ENCODE results near the gene ACSBG1.

The ACSBG1 gene

GRCh38 chr15:78179286-78179840, 55.0 kb downstream of the ACSBG1 start:
- H3K27ac ChIP-seq (ENCODE audit: low read depth, low read length), result no peak overlapping the region
- H3K36me3 ChIP-seq (ENCODE audit: control insufficient read depth, insufficient read depth, low read length), result no peaks in the 10 kb centered on the region
- H3K27me3 ChIP-seq (ENCODE audit: control insufficient read depth, insufficient read depth, low read length), result no peaks in the 10 kb centered on the region
- H3K9ac ChIP-seq (ENCODE audit: low read length), result no peak overlapping the region
- H3K4me1 ChIP-seq (ENCODE audit: control insufficient read depth, insufficient read depth, low read length), result no peaks in the 10 kb centered on the region
- no peak overlapping the region for H3K4me3 ChIP-seq (ENCODE audit: low read length)

GRCh38 chr15:78178064-78178463, 56.3 kb downstream of the ACSBG1 start:
- H3K4me1 ChIP-seq (ENCODE audit: control insufficient read depth, insufficient read depth, low read length), result no peaks in the 10 kb centered on the region
- no peak overlapping the region for H3K9ac ChIP-seq (ENCODE audit: low read length)
- H3K27me3 ChIP-seq (ENCODE audit: control insufficient read depth, insufficient read depth, low read length), result no peaks in the 10 kb centered on the region
- no peak overlapping the region for H3K27ac ChIP-seq (ENCODE audit: low read depth, low read length)
- peaks cover 2% of the 10 kb centered on the region for H3K36me3 ChIP-seq (ENCODE audit: control insufficient read depth, insufficient read depth, low read length)
- no peak overlapping the region for H3K4me3 ChIP-seq (ENCODE audit: low read length)

DNA sequence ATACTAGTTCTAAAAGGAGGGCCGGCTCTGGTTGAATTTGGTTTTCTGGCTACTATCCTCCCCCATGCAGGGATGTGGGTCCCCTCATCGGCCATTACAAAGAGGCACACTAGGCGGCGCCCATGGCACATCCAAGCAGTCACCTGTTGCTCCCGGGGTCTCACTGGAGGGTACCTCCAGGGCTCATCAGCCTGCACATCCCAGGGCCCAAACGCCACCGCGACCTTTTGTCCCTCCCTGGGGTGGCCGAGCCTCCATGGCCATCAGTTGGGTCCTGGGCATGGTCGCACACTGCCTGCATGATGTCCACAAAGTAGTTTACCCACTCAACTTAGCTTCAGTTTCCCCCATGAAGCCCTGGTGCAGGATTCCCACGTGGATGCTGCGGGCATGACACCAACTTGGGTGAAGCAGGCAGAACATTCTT, 56.9 kb downstream of the ACSBG1 start:
- no peaks in the 10 kb centered on the region for H3K4me1 ChIP-seq (ENCODE audit: control insufficient read depth, insufficient read depth, low read length)
- no peak overlapping the region for H3K9ac ChIP-seq (ENCODE audit: low read length)
- no peak overlapping the region for H3K27ac ChIP-seq (ENCODE audit: low read depth, low read length)
- no peaks in the 10 kb centered on the region for H3K27me3 ChIP-seq (ENCODE audit: control insufficient read depth, insufficient read depth, low read length)
- H3K36me3 ChIP-seq (ENCODE audit: control insufficient read depth, insufficient read depth, low read length), result peaks cover 2% of the 10 kb centered on the region
- no peak overlapping the region for H3K4me3 ChIP-seq (ENCODE audit: low read length)

GRCh38 chr15:78175330-78175729, 59.0 kb downstream of the ACSBG1 start:
- Histone ChIP-seq H3K36me3 (ENCODE audit: control insufficient read depth, insufficient read depth, low read length) (peaks cover 8% of the 10 kb centered on the region), H3K27ac (ENCODE audit: low read depth, low read length) (no peak overlapping the region), H3K4me1 (ENCODE audit: control insufficient read depth, insufficient read depth, low read length) (no peaks in the 10 kb centered on the region), H3K9ac (ENCODE audit: low read length) (no peak overlapping the region), H3K4me3 (ENCODE audit: low read length) (no peak overlapping the region), H3K27me3 (ENCODE audit: control insufficient read depth, insufficient read depth, low read length) (no peaks in the 10 kb centered on the region)

GRCh38 chr15:78174401-78174800, 60.0 kb downstream of the ACSBG1 start:
- Histone ChIP-seq H3K27ac (ENCODE audit: low read depth, low read length) (no peak overlapping the region), H3K27me3 (ENCODE audit: control insufficient read depth, insufficient read depth, low read length) (no peaks in the 10 kb centered on the region), H3K4me1 (ENCODE audit: control insufficient read depth, insufficient read depth, low read length) (no peaks in the 10 kb centered on the region), H3K9ac (ENCODE audit: low read length) (no peak overlapping the region), H3K4me3 (ENCODE audit: low read length) (no peak overlapping the region), H3K36me3 (ENCODE audit: control insufficient read depth, insufficient read depth, low read length) (peaks cover 12% of the 10 kb centered on the region)

- Histone ChIP-seq H3K4me1 (ENCODE audit: control insufficient read depth, insufficient read depth, low read length) (no peaks in the 10 kb centered on the region), H3K27ac (ENCODE audit: low read depth, low read length) (no peak overlapping the region), H3K36me3 (ENCODE audit: control insufficient read depth, insufficient read depth, low read length) (peaks cover 15% of the 10 kb centered on the region), H3K4me3 (ENCODE audit: low read length) (no peak overlapping the region), H3K9ac (ENCODE audit: low read length) (no peak overlapping the region), H3K27me3 (ENCODE audit: control insufficient read depth, insufficient read depth, low read length) (no peaks in the 10 kb centered on the region)
Measured at GRCh38 chr15:78171864-78172472, 62.4 kb downstream of the ACSBG1 start.

DNA sequence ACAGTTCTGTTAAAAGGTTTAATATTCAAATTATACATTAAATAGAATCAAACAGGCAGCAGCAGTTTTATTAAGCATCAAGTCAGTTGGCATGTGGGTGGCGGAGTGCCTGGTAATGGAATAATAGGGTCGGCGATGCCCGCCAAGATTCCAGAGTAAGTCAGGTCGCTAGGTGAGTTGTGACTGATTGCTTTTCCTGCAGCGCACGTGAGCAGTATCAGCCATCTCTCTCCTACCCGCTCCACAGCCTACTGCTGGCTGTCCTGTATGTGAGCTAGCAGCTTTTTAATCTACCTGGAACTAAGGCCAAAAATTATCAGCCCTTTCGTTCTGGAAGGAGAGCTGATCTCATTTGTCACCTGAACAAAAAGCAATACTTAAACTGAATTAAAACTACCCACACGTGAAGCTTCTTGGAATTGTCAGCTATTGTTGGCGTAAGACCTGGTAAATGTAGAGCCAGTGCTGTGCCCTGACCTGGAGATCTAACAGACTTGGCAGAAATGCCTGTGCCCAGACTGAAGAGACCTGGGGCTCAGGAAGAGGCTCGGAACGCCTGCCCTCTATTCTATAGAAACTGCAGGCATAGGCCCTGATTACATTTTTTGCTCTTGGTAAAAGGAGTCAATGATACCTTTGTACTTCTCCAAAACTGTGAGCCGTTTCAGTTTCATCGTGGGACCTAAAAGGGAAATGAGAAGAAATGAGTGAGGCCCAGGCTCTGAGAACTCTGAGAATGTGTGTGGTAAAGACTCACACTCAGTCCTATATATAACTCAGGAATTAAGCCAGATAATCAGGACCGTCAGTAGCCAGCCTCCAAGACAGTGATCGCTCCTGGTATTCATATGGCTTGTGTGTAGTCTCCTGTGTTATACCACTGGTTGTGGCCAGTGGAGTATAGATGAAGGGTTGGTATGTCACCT, 63.3 kb downstream of the ACSBG1 start:
- H3K27ac ChIP-seq (ENCODE audit: low read depth, low read length), result no peak overlapping the region

DNA sequence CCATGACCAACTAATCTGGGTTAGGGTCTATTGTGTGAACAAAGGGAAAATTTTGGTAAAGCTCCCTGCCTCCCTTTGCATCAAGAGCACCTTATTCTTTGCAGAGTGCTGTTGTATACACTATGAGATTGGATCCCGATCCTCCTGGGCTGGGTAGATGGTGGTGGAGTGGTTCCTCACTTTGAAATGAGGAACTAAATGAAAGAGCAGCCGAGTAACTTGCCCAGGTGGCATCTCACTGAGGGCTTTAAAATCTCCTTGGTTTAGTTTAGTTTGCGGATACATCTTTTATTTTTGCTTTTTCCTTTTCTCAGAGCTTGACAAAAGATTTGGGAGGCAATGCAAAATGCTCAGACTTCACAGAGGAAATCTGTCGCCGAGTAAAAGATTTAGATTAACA, 65.8 kb downstream of the ACSBG1 start:
- no peaks in the 10 kb centered on the region for H3K27me3 ChIP-seq (ENCODE audit: control insufficient read depth, insufficient read depth, low read length)
- H3K9ac ChIP-seq (ENCODE audit: low read length), result no peak overlapping the region
- H3K36me3 ChIP-seq (ENCODE audit: control insufficient read depth, insufficient read depth, low read length), result peaks cover 18% of the 10 kb centered on the region
- H3K4me3 ChIP-seq (ENCODE audit: low read length), result no peak overlapping the region
- H3K27ac ChIP-seq (ENCODE audit: low read depth, low read length), result no peak overlapping the region
- H3K4me1 ChIP-seq (ENCODE audit: control insufficient read depth, insufficient read depth, low read length), result no peaks in the 10 kb centered on the region

More for the DNA sequence above, 63.3 kb downstream of the ACSBG1 start:
- Histone ChIP-seq H3K27me3 (ENCODE audit: control insufficient read depth, insufficient read depth, low read length) (no peaks in the 10 kb centered on the region), H3K9ac (ENCODE audit: low read length) (no peak overlapping the region), H3K36me3 (ENCODE audit: control insufficient read depth, insufficient read depth, low read length) (peaks cover 19% of the 10 kb centered on the region), H3K4me1 (ENCODE audit: control insufficient read depth, insufficient read depth, low read length) (no peaks in the 10 kb centered on the region), H3K4me3 (ENCODE audit: low read length) (no peak overlapping the region)

- H3K36me3 ChIP-seq (ENCODE audit: control insufficient read depth, insufficient read depth, low read length), result peaks cover 20% of the 10 kb centered on the region
- H3K4me1 ChIP-seq (ENCODE audit: control insufficient read depth, insufficient read depth, low read length), result no peaks in the 10 kb centered on the region
- H3K27me3 ChIP-seq (ENCODE audit: control insufficient read depth, insufficient read depth, low read length), result no peaks in the 10 kb centered on the region
- no peak overlapping the region for H3K27ac ChIP-seq (ENCODE audit: low read depth, low read length)
- H3K9ac ChIP-seq (ENCODE audit: low read length), result no peak overlapping the region
- H3K4me3 ChIP-seq (ENCODE audit: low read length), result no peak overlapping the region
Measured at GRCh38 chr15:78167227-78167888, 67.0 kb downstream of the ACSBG1 start.

- H3K4me3 ChIP-seq (ENCODE audit: low read length), result no peak overlapping the region
- H3K27me3 ChIP-seq (ENCODE audit: control insufficient read depth, insufficient read depth, low read length), result no peaks in the 10 kb centered on the region
- no peaks in the 10 kb centered on the region for H3K4me1 ChIP-seq (ENCODE audit: control insufficient read depth, insufficient read depth, low read length)
- no peak overlapping the region for H3K27ac ChIP-seq (ENCODE audit: low read depth, low read length)
- H3K36me3 ChIP-seq (ENCODE audit: control insufficient read depth, insufficient read depth, low read length), result peaks cover 22% of the 10 kb centered on the region
- no peak overlapping the region for H3K9ac ChIP-seq (ENCODE audit: low read length)
Measured at GRCh38 chr15:78164010-78164409, 70.4 kb downstream of the ACSBG1 start.

DNA sequence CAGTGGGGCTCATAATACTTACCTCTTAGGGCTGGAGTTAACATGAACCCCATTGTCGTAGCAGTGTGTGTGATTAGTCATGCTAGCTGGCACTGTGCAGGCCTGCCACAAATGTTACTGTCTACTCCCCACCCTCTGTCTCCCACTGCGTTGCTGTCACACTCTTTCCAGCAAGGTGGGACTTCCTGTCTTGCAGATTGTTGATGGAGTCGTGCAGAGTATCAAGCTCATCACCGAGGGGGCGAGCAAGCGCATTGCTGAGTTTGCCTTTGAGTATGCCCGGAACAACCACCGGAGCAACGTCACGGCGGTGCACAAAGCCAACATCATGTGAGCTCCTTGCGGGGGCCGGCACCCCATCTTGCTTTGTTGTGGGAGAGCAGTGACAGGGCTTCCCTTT, 72.3 kb downstream of the ACSBG1 start:
- H3K36me3 ChIP-seq (ENCODE audit: control insufficient read depth, insufficient read depth, low read length), result peaks cover 19% of the 10 kb centered on the region
- no peaks in the 10 kb centered on the region for H3K27me3 ChIP-seq (ENCODE audit: control insufficient read depth, insufficient read depth, low read length)

GRCh38 chr15:78159395-78159794, 75.0 kb downstream of the ACSBG1 start:
- no peak overlapping the region for H3K27ac ChIP-seq (ENCODE audit: low read depth, low read length)
- H3K27me3 ChIP-seq (ENCODE audit: control insufficient read depth, insufficient read depth, low read length), result no peaks in the 10 kb centered on the region
- H3K4me3 ChIP-seq (ENCODE audit: low read length), result no peak overlapping the region
- no peaks in the 10 kb centered on the region for H3K4me1 ChIP-seq (ENCODE audit: control insufficient read depth, insufficient read depth, low read length)
- H3K9ac ChIP-seq (ENCODE audit: low read length), result no peak overlapping the region
- peaks cover 15% of the 10 kb centered on the region for H3K36me3 ChIP-seq (ENCODE audit: control insufficient read depth, insufficient read depth, low read length)

More for the DNA sequence above, 72.3 kb downstream of the ACSBG1 start:
- H3K4me3 ChIP-seq (ENCODE audit: low read length), result no peak overlapping the region
- H3K27ac ChIP-seq (ENCODE audit: low read depth, low read length), result no peak overlapping the region
- H3K9ac ChIP-seq (ENCODE audit: low read length), result no peak overlapping the region
- no peaks in the 10 kb centered on the region for H3K4me1 ChIP-seq (ENCODE audit: control insufficient read depth, insufficient read depth, low read length)
